Measurements from ENCODE around the gene FNDC10.

DNA sequence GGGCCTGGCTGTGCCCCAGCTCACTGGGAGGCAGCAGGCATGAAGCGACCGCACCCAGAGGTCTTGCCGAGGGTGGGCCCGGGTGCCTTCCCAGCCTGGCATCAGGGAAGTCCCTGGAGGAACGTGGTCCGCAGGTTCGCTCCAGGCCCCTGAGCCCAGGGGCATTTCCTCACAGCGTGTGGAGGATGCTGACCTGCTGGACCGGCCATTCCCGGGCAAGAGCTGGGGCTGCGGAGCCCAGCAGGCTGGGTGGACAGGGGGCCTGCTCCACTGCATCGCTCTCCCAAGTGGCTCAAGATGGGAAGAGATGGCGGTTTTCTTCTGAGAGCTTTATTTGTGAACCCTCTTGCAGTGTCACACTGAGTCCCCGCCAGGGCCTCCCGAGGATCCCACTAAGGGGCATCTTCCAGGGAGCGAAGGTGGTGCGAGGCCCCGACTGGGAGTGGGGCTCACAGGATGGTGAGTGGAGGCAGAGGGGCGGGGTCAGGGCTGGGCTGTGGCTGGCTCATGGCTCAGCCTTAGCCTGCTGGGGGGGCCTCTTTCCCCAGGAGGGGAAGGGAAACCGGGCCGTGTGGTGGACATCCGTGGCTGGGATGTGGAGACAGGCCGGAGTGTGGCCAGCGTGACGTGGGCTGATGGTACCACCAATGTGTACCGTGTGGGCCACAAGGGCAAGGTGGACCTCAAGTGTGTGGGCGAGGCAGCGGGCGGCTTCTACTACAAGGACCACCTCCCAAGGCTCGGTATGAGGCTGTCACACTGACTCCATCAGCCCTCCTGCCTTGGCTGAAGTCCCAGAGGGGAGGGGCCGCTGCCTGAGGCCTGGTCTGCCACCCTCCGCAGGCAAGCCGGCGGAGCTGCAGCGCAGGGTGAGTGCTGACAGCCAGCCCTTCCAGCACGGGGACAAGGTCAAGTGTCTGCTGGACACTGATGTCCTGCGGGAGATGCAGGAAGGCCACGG is 24.8 kb upstream of the FNDC10 start:
- TF ChIP-seq, protein P1, sequence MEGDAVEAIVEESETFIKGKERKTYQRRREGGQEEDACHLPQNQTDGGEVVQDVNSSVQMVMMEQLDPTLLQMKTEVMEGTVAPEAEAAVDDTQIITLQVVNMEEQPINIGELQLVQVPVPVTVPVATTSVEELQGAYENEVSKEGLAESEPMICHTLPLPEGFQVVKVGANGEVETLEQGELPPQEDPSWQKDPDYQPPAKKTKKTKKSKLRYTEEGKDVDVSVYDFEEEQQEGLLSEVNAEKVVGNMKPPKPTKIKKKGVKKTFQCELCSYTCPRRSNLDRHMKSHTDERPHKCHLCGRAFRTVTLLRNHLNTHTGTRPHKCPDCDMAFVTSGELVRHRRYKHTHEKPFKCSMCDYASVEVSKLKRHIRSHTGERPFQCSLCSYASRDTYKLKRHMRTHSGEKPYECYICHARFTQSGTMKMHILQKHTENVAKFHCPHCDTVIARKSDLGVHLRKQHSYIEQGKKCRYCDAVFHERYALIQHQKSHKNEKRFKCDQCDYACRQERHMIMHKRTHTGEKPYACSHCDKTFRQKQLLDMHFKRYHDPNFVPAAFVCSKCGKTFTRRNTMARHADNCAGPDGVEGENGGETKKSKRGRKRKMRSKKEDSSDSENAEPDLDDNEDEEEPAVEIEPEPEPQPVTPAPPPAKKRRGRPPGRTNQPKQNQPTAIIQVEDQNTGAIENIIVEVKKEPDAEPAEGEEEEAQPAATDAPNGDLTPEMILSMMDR (IDR thresholded peaks at IDR 0.05), result no peak
- TF ChIP-seq EZH2phosphoT487 (IDR thresholded peaks at IDR 0.05) (no peak), EZH2 (IDR thresholded peaks at IDR 0.05) (no peak)

Measured in neural progenitor cell (in vitro differentiated cells).